ENCODE results near the gene FAM185A. TPM values are rescaled to one million over a fixed set of nuclear protein-coding genes. Genes with fewer than 3 reads are reported as not detected.
"Not testable (repeated sequence)": the region's sequence is repeated elsewhere in the genome, so short reads cannot be mapped to it uniquely, and the experiment has no call there.

Gene FAM185A
- total RNA-seq, 2 donors from 2014 or later: 8.6 to 10.5 TPM

GRCh38 chr7:102837802-102838201 lies 89.0 kb downstream of the FAM185A start:
- Histone ChIP-seq H3K27me3 (no peaks in the 10 kb centered on the region), H3K4me3 (no peak overlapping the region), H3K36me3 (no peaks in the 10 kb centered on the region), H3K4me1 (no peaks in the 10 kb centered on the region), H3K9me3 (no peaks in the 10 kb centered on the region), H3K9ac (ENCODE audit: low read depth in 2 of 2, low read length in 2 of 2) (no peak overlapping the region), H3K27ac (no peak overlapping the region)
- intact Hi-C loops (cut with DNase I): no loop called here
- TF ChIP-seq, protein P1, sequence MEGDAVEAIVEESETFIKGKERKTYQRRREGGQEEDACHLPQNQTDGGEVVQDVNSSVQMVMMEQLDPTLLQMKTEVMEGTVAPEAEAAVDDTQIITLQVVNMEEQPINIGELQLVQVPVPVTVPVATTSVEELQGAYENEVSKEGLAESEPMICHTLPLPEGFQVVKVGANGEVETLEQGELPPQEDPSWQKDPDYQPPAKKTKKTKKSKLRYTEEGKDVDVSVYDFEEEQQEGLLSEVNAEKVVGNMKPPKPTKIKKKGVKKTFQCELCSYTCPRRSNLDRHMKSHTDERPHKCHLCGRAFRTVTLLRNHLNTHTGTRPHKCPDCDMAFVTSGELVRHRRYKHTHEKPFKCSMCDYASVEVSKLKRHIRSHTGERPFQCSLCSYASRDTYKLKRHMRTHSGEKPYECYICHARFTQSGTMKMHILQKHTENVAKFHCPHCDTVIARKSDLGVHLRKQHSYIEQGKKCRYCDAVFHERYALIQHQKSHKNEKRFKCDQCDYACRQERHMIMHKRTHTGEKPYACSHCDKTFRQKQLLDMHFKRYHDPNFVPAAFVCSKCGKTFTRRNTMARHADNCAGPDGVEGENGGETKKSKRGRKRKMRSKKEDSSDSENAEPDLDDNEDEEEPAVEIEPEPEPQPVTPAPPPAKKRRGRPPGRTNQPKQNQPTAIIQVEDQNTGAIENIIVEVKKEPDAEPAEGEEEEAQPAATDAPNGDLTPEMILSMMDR (IDR thresholded peaks at IDR 0.05): no peak
- DNase-seq: no peak

GRCh38 chr7:102838572-102839101 lies 89.8 kb downstream of the FAM185A start:
- DNase-seq; H3K9ac ChIP-seq (ENCODE audit: low read depth in 2 of 2, low read length in 2 of 2); H3K4me1 ChIP-seq; intact Hi-C loops (cut with DNase I); H3K27ac ChIP-seq; H3K36me3 ChIP-seq; H3K9me3 ChIP-seq; H3K27me3 ChIP-seq; H3K4me3 ChIP-seq: not testable (repeated sequence)

DNA sequence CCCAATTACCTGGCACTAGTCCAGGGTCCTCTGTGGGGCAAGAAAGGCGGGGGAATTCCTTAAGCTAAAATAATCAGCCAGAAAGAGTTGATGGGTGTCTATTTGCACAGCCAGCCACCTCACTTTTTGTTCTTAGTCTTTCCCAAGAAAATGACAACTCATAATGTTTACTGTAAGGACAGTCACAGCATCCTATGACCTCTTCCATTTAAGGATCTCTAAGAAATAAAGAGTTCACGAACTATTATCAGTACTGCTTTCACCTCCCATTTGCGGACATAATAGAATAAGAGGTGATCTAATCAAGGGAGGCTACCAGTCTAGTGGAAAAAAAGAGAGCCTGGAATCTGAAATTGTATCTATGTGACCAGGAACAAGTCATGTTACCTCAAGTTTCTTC lies 91.6 kb downstream of the FAM185A start:
- intact Hi-C loops (cut with DNase I): no loop called here
- TF ChIP-seq, protein P1 (IDR thresholded peaks at IDR 0.05): no peak
- no peaks in the 10 kb centered on the region for H3K27me3 ChIP-seq
- no peaks in the 10 kb centered on the region for H3K4me1 ChIP-seq
- no peaks in the 10 kb centered on the region for H3K9me3 ChIP-seq
- H3K36me3 ChIP-seq: no peaks in the 10 kb centered on the region
- H3K4me3 ChIP-seq: no peak overlapping the region
- no peak for DNase-seq
- H3K9ac ChIP-seq (ENCODE audit: low read depth in 2 of 2, low read length in 2 of 2): no peak overlapping the region
- H3K27ac ChIP-seq: no peak overlapping the region

GRCh38 chr7:102841290-102841689 lies 92.5 kb downstream of the FAM185A start:
- Histone ChIP-seq H3K36me3 (no peaks in the 10 kb centered on the region), H3K27ac (no peak overlapping the region), H3K9ac (ENCODE audit: low read depth in 2 of 2, low read length in 2 of 2) (no peak overlapping the region), H3K4me3 (no peak overlapping the region), H3K4me1 (no peaks in the 10 kb centered on the region), H3K9me3 (no peaks in the 10 kb centered on the region), H3K27me3 (no peaks in the 10 kb centered on the region)
- no peak for DNase-seq
- TF ChIP-seq, protein P1 (IDR thresholded peaks at IDR 0.05): no peak
- intact Hi-C loops (cut with DNase I): no loop called here

DNA sequence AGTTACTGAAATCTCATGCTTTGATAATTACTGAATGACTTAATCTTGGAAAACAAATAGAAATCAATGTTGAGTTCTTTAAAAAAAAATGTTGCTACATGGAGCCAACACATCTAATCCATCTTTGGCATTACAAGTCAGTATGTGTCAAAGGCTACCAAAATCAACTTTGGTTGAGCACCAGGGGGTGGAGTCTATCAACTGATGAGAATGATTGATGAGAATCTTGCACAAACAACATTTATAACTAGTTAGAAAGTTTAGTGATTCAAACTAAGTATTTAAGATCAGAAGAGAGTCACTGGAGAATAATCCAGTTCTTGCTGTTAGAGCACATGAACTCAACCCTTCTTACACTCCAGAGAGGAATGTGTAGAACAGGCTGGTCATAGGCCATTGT lies 93.5 kb downstream of the FAM185A start:
- DNase-seq: no peak
- H3K36me3 ChIP-seq: no peaks in the 10 kb centered on the region
- H3K9me3 ChIP-seq: no peaks in the 10 kb centered on the region
- TF ChIP-seq, protein P1 (IDR thresholded peaks at IDR 0.05): no peak
- H3K4me1 ChIP-seq: no peaks in the 10 kb centered on the region
- H3K27ac ChIP-seq: no peak overlapping the region
- H3K4me3 ChIP-seq: no peak overlapping the region
- H3K27me3 ChIP-seq: no peaks in the 10 kb centered on the region
- H3K9ac ChIP-seq (ENCODE audit: low read depth in 2 of 2, low read length in 2 of 2): no peak overlapping the region
- intact Hi-C loops (cut with DNase I): no loop called here

DNA sequence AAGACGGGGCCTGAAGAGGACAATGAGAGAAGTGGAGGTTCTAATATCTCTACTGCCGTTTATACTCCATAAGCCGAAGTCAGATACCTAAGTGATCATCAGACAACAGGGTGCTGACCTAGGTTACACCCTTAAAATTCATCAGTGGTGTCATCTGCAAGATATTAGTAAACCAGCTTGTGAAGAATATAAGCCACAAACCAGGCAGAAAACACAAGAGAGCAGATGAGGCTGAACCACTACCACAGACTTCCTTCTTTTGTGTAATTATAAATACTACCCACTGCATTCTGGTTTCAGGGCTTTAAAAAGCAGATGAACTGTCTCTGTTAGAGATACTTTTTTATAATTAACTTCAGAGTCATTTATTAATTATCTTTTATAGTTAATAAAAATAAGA lies 95.1 kb downstream of the FAM185A start:
- Histone ChIP-seq H3K27ac (no peak overlapping the region), H3K9ac (ENCODE audit: low read depth in 2 of 2, low read length in 2 of 2) (no peak overlapping the region), H3K4me3 (no peak overlapping the region), H3K27me3 (no peaks in the 10 kb centered on the region), H3K9me3 (no peaks in the 10 kb centered on the region), H3K36me3 (no peaks in the 10 kb centered on the region), H3K4me1 (no peaks in the 10 kb centered on the region)
- TF ChIP-seq, protein P1 (IDR thresholded peaks at IDR 0.05): no peak
- no peak for DNase-seq
- intact Hi-C loops (cut with DNase I): no loop called here
